ENCODE measurements around the gene LRRC63. TPM values are rescaled to one million over a fixed set of nuclear protein-coding genes. Genes with fewer than 3 reads are reported as not detected.

Gene LRRC63
- total RNA-seq, 1 donor from 2014 or later = not detected

DNA sequence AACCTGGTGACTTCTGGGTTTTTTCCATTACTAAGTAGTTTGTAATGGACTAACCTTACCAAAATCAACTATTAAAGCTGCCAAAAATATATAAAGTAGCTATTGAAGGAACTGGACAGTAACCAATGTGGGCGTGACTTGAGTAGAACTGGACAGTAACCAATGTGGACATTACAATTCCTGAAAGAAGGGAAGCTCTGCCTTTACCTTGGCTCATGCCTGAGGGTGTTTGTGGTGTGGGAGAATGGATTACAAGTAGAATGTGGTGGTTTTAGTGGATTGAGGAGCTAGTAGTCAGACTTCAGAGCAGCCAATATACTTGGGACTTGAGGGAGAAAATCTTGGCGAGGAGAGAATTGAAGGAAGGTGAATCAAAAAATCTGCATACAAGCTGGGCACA, 17.5 kb downstream of the LRRC63 start:
- Histone ChIP-seq H3K36me3 (no peaks in the 10 kb centered on the region), H3K4me1 (no peaks in the 10 kb centered on the region), H3K27ac (no peak overlapping the region), H3K27me3 (no peaks in the 10 kb centered on the region), H3K9me3 (peaks cover 10 to 11% of the 10 kb centered on the region in 2 donors), H3K4me3 (no peak overlapping the region)
- DNase-seq (ENCODE audit: low spot score in 2 of 2) = no peak
- TF ChIP-seq, protein P1, sequence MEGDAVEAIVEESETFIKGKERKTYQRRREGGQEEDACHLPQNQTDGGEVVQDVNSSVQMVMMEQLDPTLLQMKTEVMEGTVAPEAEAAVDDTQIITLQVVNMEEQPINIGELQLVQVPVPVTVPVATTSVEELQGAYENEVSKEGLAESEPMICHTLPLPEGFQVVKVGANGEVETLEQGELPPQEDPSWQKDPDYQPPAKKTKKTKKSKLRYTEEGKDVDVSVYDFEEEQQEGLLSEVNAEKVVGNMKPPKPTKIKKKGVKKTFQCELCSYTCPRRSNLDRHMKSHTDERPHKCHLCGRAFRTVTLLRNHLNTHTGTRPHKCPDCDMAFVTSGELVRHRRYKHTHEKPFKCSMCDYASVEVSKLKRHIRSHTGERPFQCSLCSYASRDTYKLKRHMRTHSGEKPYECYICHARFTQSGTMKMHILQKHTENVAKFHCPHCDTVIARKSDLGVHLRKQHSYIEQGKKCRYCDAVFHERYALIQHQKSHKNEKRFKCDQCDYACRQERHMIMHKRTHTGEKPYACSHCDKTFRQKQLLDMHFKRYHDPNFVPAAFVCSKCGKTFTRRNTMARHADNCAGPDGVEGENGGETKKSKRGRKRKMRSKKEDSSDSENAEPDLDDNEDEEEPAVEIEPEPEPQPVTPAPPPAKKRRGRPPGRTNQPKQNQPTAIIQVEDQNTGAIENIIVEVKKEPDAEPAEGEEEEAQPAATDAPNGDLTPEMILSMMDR (IDR thresholded peaks at IDR 0.05) = no peak
- intact Hi-C loops (cut with DNase I) = no loop called here

DNA sequence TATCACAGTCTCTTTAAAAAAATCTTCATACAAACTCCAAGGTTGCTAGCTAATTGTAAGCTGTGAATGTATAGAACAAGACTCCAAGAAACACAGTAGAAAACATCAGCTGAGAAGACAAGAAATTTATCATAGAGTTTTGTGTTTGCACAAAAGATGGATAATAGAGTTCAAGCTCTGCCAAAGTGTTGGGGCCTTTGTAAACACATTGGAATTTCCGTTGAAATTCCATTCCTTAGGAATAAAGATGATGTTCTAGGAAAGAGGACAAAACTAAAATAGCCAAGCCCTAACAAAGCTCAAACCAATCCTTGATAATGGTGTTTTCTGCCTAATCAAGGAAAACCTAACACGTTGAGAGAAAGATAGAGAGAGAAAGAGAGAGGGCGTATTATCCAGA, 20.6 kb downstream of the LRRC63 start:
- Histone ChIP-seq H3K27me3 (no peaks in the 10 kb centered on the region), H3K36me3 (no peaks in the 10 kb centered on the region), H3K4me3 (no peak overlapping the region), H3K9me3 (peaks cover 5 to 31% of the 10 kb centered on the region in 2 donors), H3K4me1 (no peaks in the 10 kb centered on the region), H3K27ac (no peak overlapping the region)
- DNase-seq (ENCODE audit: low spot score in 2 of 2) = no peak
- intact Hi-C loops (cut with DNase I) = no loop called here
- TF ChIP-seq, protein P1 (IDR thresholded peaks at IDR 0.05) = no peak

DNA sequence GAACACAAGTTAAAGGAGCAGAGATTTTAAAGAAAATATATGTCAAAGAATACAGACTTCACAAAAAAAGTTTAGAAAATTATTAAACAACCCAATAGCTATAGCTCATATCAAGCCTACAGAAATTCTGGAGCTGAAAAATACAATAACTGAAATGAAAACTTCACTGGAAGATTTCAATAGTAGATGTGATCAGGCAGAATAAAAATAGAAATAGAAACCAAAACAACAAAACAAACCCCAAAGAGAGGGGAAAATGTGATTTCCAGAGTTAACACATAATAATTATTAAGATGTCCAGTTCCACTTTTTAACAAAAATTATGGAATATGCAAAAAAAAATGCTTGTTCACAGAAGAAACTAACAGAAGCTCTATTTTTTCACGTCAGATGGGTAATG, 23.6 kb downstream of the LRRC63 start:
- Histone ChIP-seq H3K4me3 (no peak overlapping the region), H3K9me3 (peaks cover 5 to 31% of the 10 kb centered on the region in 2 donors), H3K36me3 (no peaks in the 10 kb centered on the region), H3K4me1 (no peaks in the 10 kb centered on the region), H3K27me3 (no peaks in the 10 kb centered on the region), H3K27ac (no peak overlapping the region)
- DNase-seq (ENCODE audit: low spot score in 2 of 2) = no peak
- intact Hi-C loops (cut with DNase I) = no loop called here
- TF ChIP-seq, protein P1 (IDR thresholded peaks at IDR 0.05) = no peak

DNA sequence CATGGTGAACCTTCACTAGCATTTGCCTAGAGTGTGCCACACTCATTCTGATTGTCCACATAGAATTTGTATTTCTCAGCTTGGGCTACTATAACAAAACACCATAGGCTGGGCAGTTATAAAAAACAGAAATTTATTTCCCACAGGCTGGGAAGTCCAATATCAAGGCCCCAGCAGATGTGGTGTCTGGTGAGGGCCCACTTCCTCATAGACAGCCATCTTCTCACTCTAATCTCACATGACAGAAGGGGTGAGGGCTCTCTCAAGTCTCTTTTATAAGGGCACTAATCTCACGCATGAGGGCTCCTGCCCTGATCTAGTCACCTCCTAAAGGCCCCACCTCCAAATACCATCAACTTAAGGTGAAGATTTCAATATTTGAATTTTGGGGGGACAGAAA, 53.6 kb downstream of the LRRC63 start:
- intact Hi-C loops (cut with DNase I) = no loop called here
- no peaks in the 10 kb centered on the region for H3K9me3 ChIP-seq

DNA sequence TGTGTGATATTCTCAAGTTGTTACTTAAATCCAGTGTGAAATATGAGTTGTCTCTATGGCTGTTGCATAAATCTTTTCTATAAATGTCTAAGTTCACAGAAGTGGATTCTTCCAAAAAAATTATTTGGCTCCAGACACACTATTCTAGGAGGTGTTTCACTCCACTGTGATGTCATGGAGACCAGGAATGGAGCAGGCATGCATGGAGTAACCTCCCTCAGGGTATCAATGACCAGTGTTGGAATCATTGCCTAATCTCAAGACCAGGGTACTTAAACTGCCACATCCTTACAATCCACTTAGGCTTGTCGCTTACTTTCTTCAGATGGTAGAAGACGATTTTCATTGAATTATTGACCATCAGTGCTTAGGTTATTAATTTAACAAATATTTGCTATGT, 55.4 kb downstream of the LRRC63 start:
- Histone ChIP-seq H3K27ac (no peak overlapping the region), H3K4me1 (no peaks in the 10 kb centered on the region), H3K27me3 (no peaks in the 10 kb centered on the region), H3K36me3 (no peaks in the 10 kb centered on the region), H3K9me3 (no peaks in the 10 kb centered on the region), H3K4me3 (no peak overlapping the region)
- TF ChIP-seq, protein P1 (IDR thresholded peaks at IDR 0.05) = no peak
- DNase-seq (ENCODE audit: low spot score in 2 of 2) = no peak
- intact Hi-C loops (cut with DNase I) = no loop called here

More for the DNA sequence above, 53.6 kb downstream of the LRRC63 start:
- Histone ChIP-seq H3K27me3 (no peaks in the 10 kb centered on the region), H3K27ac (no peak overlapping the region), H3K4me3 (no peak overlapping the region), H3K36me3 (no peaks in the 10 kb centered on the region), H3K4me1 (no peaks in the 10 kb centered on the region)
- no peak for DNase-seq (ENCODE audit: low spot score in 2 of 2)
- TF ChIP-seq, protein P1 (IDR thresholded peaks at IDR 0.05) = no peak

DNA sequence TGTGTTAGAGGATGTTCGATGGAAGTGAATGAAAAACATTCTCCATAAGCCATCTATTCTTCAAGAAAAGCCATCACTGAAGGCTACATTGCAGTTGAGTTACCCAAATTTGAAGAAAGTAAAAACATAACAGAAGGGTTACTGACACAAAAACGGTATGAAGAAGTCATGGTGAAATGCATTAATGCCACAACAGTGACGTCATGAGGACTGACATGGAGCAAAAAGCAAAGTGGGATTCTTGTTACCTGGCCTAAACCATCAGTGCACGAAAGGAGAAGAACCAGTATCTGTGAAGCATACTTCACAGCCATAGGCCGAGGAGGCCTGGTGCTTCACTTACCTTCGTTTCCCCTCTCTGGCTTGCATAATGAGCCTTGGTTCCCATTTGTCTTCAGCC, 58.7 kb downstream of the LRRC63 start:
- Histone ChIP-seq H3K4me1 (no peaks in the 10 kb centered on the region), H3K9me3 (no peaks in the 10 kb centered on the region), H3K27me3 (no peaks in the 10 kb centered on the region), H3K27ac (no peak overlapping the region), H3K36me3 (no peaks in the 10 kb centered on the region), H3K4me3 (no peak overlapping the region)
- intact Hi-C loops (cut with DNase I) = no loop called here
- TF ChIP-seq, protein P1 (IDR thresholded peaks at IDR 0.05) = no peak
- no peak for DNase-seq (ENCODE audit: low spot score in 2 of 2)

Data from ascending aorta (tissue), 2 donors.